Measurements from ENCODE around the gene CATSPERZ.

Gene CATSPERZ

GRCh38 chr11:64341851-64342791 lies 42.0 kb downstream of the CATSPERZ start:
- Mint-ChIP-seq H3K36me3 (ENCODE audit: low read depth) (peaks cover 15% of the 10 kb centered on the region), H3K27ac (no peak overlapping the region), H3K9me3 (no peaks in the 10 kb centered on the region), H3K27me3 (no peaks in the 10 kb centered on the region), H3K4me1 (peaks cover 30% of the 10 kb centered on the region), H3K4me3 (peak overlapping the region; percentile 86)
- DNase-seq = peak; percentile 93
- ATAC-seq = peak; percentile 77

GRCh38 chr11:64342869-64343745 lies 42.9 kb downstream of the CATSPERZ start:
- ATAC-seq (no peak), DNase-seq (no peak)
- Mint-ChIP-seq H3K9me3 (no peaks in the 10 kb centered on the region), H3K4me3 (no peak overlapping the region), H3K27me3 (no peaks in the 10 kb centered on the region), H3K27ac (no peak overlapping the region), H3K36me3 (ENCODE audit: low read depth) (peaks cover 16% of the 10 kb centered on the region), H3K4me1 (peaks cover 30% of the 10 kb centered on the region)

DNA sequence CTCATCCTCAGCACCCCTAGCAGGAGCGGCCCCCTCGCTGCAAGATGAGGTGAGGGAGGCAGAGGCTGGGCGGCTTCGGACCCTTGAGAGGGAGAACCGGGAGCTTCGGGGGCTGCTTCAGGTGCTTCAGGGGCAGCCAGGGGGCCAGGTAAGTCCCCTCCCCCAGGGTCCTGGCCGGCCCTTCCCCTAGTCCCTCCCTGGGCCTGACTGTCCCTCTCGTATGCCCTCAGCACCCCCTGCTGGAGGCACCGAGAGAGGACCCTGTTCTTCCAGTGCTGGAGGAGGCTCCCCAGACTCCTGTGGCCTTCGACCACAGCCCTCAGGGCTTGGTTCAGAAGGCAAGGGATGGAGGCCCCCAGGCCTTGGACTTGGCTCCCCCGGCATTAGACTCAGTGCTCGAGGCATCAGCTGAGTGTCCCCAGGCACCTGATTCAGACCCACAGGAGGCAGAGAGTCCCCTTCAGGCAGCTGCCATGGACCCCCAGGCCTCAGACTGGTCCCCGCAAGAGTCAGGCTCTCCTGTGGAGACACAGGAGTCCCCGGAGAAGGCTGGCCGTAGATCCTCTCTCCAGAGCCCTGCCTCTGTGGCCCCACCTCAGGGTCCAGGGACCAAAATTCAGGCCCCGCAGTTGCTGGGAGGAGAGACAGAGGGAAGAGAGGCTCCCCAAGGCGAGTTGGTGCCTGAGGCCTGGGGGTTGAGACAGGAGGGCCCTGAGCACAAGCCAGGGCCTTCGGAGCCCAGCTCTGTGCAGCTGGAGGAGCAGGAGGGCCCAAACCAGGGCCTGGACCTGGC lies 43.8 kb downstream of the CATSPERZ start:
- H3K4me1 Mint-ChIP-seq = peaks cover 25% of the 10 kb centered on the region
- peaks cover 14% of the 10 kb centered on the region for H3K36me3 Mint-ChIP-seq (ENCODE audit: low read depth)
- DNase-seq (no peak), ATAC-seq (no peak)
- no peak overlapping the region for H3K4me3 Mint-ChIP-seq
- no peaks in the 10 kb centered on the region for H3K27me3 Mint-ChIP-seq
- H3K9me3 Mint-ChIP-seq = no peaks in the 10 kb centered on the region
- no peak overlapping the region for H3K27ac Mint-ChIP-seq

DNA sequence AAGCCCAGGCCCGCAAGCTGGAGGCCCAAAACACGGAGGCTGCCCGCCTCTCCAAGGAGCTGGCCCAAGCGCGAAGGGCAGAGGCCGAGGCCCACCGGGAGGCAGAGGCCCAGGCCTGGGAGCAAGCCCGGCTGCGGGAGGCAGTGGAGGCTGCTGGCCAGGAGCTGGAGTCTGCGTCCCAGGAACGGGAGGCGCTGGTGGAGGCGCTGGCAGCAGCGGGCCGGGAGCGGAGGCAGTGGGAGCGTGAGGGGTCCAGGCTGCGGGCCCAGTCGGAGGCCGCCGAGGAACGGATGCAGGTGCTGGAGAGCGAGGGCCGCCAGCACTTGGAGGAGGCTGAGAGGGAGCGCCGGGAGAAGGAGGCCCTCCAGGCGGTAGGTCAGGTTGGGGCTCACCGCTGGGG lies 44.6 kb downstream of the CATSPERZ start:
- no peaks in the 10 kb centered on the region for H3K9me3 Mint-ChIP-seq
- no peak overlapping the region for H3K27ac Mint-ChIP-seq
- no peak for DNase-seq
- H3K4me1 Mint-ChIP-seq = peaks cover 17% of the 10 kb centered on the region
- peaks cover 14% of the 10 kb centered on the region for H3K36me3 Mint-ChIP-seq (ENCODE audit: low read depth)
- no peak for ATAC-seq
- no peaks in the 10 kb centered on the region for H3K27me3 Mint-ChIP-seq
- H3K4me3 Mint-ChIP-seq = no peak overlapping the region

GRCh38 chr11:64347193-64347867 lies 47.2 kb downstream of the CATSPERZ start:
- peaks cover 2% of the 10 kb centered on the region for H3K4me1 Mint-ChIP-seq
- H3K9me3 Mint-ChIP-seq = no peaks in the 10 kb centered on the region
- ATAC-seq = no peak
- no peaks in the 10 kb centered on the region for H3K27me3 Mint-ChIP-seq
- H3K27ac Mint-ChIP-seq = no peak overlapping the region
- H3K36me3 Mint-ChIP-seq (ENCODE audit: low read depth) = peaks cover 14% of the 10 kb centered on the region
- no peak for DNase-seq
- H3K4me3 Mint-ChIP-seq = no peak overlapping the region

DNA sequence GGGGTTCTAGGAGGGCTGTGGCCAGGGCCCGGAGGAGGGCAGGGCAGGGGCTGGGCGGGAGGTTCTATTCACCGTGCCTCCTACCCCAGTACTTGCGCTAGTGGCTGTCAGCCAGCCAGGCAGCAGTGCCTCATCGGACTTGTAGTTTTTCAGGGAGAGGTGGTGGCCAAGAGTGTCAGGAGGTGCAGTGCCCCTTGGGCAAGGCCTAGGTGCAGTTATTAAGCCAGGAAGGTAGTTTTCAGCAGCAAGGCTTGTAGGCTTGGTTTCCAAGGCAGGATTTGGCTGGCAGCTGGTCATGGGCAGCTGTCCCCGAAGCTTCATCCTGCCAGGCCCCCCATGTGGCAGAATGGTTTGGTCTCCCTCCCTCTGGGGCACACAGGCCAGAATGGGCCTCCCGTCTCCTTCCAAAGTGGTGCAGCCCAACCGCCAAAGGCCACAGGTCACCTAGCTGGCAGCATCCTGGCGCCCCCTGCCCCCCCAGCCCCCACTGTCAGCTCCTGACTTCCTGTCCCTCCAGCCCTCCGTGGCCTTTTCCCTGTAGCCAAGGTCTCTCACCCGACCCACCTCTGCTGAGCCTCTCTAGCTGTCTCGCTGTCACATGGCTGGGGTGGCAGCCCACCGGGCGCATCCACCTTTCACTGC lies 48.3 kb downstream of the CATSPERZ start:
- H3K4me1 Mint-ChIP-seq = no peaks in the 10 kb centered on the region
- no peaks in the 10 kb centered on the region for H3K27me3 Mint-ChIP-seq
- peaks cover 14% of the 10 kb centered on the region for H3K36me3 Mint-ChIP-seq (ENCODE audit: low read depth)
- ATAC-seq = no peak
- no peak overlapping the region for H3K4me3 Mint-ChIP-seq
- no peak for DNase-seq
- no peaks in the 10 kb centered on the region for H3K9me3 Mint-ChIP-seq
- H3K27ac Mint-ChIP-seq = no peak overlapping the region

GRCh38 chr11:64349025-64349387 lies 48.8 kb downstream of the CATSPERZ start:
- Mint-ChIP-seq H3K4me1 (no peaks in the 10 kb centered on the region), H3K4me3 (no peak overlapping the region), H3K27me3 (no peaks in the 10 kb centered on the region), H3K27ac (no peak overlapping the region), H3K9me3 (no peaks in the 10 kb centered on the region), H3K36me3 (ENCODE audit: low read depth) (peaks cover 14% of the 10 kb centered on the region)
- no peak for DNase-seq
- ATAC-seq = no peak

DNA sequence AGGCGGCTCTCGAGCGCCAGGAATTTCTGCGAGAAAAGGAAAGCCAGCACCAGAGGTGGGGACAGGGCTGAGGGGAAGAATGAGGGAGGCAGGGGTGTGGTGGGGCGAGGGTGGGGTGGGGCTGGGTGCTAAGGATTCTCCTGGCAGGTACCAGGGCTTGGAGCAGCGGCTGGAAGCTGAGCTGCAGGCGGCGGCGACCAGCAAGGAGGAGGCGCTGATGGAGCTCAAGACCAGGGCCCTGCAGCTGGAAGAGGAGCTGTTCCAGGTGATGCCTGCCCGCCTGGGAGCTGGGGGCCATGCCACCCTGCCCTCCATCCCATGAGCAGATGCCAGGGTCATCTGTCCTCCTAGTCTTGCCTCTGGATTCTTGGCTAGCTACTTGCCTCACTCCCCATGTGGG lies 49.2 kb downstream of the CATSPERZ start:
- no peaks in the 10 kb centered on the region for H3K4me1 Mint-ChIP-seq
- ATAC-seq (no peak), DNase-seq (no peak)
- H3K4me3 Mint-ChIP-seq = no peak overlapping the region
- peaks cover 14% of the 10 kb centered on the region for H3K36me3 Mint-ChIP-seq (ENCODE audit: low read depth)
- no peaks in the 10 kb centered on the region for H3K27me3 Mint-ChIP-seq
- H3K9me3 Mint-ChIP-seq = no peaks in the 10 kb centered on the region
- H3K27ac Mint-ChIP-seq = no peak overlapping the region

- peaks cover 3% of the 10 kb centered on the region for H3K4me1 Mint-ChIP-seq
- no peaks in the 10 kb centered on the region for H3K9me3 Mint-ChIP-seq
- ATAC-seq (no peak), DNase-seq (no peak)
- peaks cover 12% of the 10 kb centered on the region for H3K36me3 Mint-ChIP-seq (ENCODE audit: low read depth)
- no peak overlapping the region for H3K4me3 Mint-ChIP-seq
- H3K27me3 Mint-ChIP-seq = no peaks in the 10 kb centered on the region
- H3K27ac Mint-ChIP-seq = no peak overlapping the region
These were observed 51.0 kb downstream of the CATSPERZ start for GRCh38 chr11:64351136-64351631.

- H3K4me3 Mint-ChIP-seq = no peak overlapping the region
- H3K27me3 Mint-ChIP-seq = no peaks in the 10 kb centered on the region
- peaks cover 7% of the 10 kb centered on the region for H3K4me1 Mint-ChIP-seq
- H3K9me3 Mint-ChIP-seq = no peaks in the 10 kb centered on the region
- H3K36me3 Mint-ChIP-seq (ENCODE audit: low read depth) = peaks cover 11% of the 10 kb centered on the region
- H3K27ac Mint-ChIP-seq = no peak overlapping the region
- no peak for DNase-seq
- ATAC-seq = no peak
These were observed 52.2 kb downstream of the CATSPERZ start for GRCh38 chr11:64352099-64352994.

DNA sequence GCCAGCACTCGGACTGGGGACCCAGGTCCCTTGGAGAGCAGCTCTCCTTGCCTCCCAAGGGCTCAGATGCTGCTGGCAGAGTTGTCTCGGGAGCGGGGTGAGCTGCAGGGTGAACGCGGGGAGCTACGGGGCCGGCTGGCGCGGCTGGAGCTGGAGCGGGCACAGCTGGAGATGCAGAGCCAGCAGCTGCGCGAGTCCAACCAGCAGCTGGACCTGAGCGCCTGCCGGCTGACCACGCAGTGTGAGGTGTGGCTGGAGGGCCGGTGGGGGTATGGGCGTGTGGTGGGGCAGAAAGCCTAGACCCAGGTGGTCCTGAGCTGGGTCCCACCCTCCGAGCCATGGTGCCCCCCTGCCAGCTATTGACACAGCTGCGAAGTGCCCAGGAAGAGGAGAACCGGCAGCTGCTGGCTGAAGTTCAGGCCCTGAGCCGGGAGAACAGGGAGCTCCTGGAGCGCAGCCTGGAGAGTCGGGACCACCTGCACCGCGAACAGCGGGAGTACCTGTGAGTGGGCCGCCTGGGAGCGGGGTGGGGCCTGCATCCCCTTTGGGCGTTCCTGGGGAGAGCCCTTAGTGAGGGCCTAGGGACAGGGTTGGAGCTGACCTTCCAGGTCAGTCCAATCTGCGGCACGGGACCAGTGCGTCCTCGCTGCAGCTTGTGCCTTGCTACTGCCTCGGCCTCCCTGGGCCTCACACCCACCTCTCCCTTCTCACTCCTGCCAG lies 53.0 kb downstream of the CATSPERZ start:
- Mint-ChIP-seq H3K4me3 (no peak overlapping the region), H3K27me3 (no peaks in the 10 kb centered on the region), H3K36me3 (ENCODE audit: low read depth) (peaks cover 9% of the 10 kb centered on the region), H3K9me3 (no peaks in the 10 kb centered on the region), H3K4me1 (peaks cover 14% of the 10 kb centered on the region), H3K27ac (no peak overlapping the region)
- DNase-seq = no peak
- no peak for ATAC-seq

GRCh38 chr11:64353715-64354506 lies 53.8 kb downstream of the CATSPERZ start:
- Mint-ChIP-seq H3K27me3 (no peaks in the 10 kb centered on the region), H3K27ac (no peak overlapping the region), H3K4me1 (peaks cover 18% of the 10 kb centered on the region), H3K4me3 (no peak overlapping the region), H3K36me3 (ENCODE audit: low read depth) (peaks cover 9% of the 10 kb centered on the region), H3K9me3 (no peaks in the 10 kb centered on the region)
- no peak for ATAC-seq
- DNase-seq = no peak
